ENCODE measurements around the gene SLC41A2. TPM values are rescaled to one million over a fixed set of nuclear protein-coding genes. Genes with fewer than 3 reads are reported as not detected.

The SLC41A2 gene
- total and polyA plus RNA-seq, 2 of the 13 experiments (the other 11 are each of a cell fraction or from before 2014, with no cell fraction given) = 2.3 to 12.8 TPM

DNA sequence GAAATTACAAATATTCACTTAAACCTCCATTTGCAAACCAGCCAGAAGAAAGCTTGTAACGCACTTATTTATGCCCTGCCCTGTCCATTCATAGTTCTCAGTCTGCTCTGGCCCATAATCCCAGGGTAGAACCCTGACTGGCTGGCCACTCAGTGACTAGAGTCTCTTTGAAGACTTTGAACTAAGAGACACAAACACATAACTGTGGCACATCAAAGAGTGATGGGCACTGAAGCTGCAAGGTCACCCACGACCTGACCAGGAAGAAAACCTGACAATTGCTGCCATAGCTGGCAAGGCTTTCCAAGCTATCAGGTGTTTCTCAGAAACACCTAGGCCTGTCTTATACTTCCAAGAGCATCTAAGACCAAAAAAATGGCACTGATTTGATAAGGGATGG lies 28.7 kb downstream of the SLC41A2 start (continued):
- TF ChIP-seq, protein P1, sequence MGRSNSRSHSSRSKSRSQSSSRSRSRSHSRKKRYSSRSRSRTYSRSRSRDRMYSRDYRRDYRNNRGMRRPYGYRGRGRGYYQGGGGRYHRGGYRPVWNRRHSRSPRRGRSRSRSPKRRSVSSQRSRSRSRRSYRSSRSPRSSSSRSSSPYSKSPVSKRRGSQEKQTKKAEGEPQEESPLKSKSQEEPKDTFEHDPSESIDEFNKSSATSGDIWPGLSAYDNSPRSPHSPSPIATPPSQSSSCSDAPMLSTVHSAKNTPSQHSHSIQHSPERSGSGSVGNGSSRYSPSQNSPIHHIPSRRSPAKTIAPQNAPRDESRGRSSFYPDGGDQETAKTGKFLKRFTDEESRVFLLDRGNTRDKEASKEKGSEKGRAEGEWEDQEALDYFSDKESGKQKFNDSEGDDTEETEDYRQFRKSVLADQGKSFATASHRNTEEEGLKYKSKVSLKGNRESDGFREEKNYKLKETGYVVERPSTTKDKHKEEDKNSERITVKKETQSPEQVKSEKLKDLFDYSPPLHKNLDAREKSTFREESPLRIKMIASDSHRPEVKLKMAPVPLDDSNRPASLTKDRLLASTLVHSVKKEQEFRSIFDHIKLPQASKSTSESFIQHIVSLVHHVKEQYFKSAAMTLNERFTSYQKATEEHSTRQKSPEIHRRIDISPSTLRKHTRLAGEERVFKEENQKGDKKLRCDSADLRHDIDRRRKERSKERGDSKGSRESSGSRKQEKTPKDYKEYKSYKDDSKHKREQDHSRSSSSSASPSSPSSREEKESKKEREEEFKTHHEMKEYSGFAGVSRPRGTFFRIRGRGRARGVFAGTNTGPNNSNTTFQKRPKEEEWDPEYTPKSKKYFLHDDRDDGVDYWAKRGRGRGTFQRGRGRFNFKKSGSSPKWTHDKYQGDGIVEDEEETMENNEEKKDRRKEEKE (IDR thresholded peaks at IDR 0.05) = no peak
- TF ChIP-seq, protein P2, sequence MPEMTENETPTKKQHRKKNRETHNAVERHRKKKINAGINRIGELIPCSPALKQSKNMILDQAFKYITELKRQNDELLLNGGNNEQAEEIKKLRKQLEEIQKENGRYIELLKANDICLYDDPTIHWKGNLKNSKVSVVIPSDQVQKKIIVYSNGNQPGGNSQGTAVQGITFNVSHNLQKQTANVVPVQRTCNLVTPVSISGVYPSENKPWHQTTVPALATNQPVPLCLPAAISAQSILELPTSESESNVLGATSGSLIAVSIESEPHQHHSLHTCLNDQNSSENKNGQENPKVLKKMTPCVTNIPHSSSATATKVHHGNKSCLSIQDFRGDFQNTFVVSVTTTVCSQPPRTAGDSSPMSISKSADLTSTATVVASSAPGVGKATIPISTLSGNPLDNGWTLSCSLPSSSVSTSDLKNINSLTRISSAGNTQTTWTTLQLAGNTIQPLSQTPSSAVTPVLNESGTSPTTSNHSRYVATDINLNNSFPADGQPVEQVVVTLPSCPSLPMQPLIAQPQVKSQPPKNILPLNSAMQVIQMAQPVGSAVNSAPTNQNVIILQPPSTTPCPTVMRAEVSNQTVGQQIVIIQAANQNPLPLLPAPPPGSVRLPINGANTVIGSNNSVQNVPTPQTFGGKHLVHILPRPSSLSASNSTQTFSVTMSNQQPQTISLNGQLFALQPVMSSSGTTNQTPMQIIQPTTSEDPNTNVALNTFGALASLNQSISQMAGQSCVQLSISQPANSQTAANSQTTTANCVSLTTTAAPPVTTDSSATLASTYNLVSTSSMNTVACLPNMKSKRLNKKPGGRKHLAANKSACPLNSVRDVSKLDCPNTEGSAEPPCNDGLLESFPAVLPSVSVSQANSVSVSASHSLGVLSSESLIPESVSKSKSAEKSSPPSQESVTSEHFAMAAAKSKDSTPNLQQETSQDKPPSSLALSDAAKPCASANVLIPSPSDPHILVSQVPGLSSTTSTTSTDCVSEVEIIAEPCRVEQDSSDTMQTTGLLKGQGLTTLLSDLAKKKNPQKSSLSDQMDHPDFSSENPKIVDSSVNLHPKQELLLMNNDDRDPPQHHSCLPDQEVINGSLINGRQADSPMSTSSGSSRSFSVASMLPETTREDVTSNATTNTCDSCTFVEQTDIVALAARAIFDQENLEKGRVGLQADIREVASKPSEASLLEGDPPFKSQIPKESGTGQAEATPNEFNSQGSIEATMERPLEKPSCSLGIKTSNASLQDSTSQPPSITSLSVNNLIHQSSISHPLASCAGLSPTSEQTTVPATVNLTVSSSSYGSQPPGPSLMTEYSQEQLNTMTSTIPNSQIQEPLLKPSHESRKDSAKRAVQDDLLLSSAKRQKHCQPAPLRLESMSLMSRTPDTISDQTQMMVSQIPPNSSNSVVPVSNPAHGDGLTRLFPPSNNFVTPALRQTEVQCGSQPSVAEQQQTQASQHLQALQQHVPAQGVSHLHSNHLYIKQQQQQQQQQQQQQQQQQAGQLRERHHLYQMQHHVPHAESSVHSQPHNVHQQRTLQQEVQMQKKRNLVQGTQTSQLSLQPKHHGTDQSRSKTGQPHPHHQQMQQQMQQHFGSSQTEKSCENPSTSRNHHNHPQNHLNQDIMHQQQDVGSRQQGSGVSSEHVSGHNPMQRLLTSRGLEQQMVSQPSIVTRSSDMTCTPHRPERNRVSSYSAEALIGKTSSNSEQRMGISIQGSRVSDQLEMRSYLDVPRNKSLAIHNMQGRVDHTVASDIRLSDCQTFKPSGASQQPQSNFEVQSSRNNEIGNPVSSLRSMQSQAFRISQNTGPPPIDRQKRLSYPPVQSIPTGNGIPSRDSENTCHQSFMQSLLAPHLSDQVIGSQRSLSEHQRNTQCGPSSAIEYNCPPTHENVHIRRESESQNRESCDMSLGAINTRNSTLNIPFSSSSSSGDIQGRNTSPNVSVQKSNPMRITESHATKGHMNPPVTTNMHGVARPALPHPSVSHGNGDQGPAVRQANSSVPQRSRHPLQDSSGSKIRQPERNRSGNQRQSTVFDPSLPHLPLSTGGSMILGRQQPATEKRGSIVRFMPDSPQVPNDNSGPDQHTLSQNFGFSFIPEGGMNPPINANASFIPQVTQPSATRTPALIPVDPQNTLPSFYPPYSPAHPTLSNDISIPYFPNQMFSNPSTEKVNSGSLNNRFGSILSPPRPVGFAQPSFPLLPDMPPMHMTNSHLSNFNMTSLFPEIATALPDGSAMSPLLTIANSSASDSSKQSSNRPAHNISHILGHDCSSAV (CRISPR knock-in tag; IDR thresholded peaks at IDR 0.05; ENCODE audit: borderline replicate concordance) = no peak
- no peak for TF ChIP-seq ZNF230 (CRISPR knock-in tag; IDR thresholded peaks at IDR 0.05)
- TF ChIP-seq SOX13 (IDR thresholded peaks at IDR 0.05) = no peak
- no peak for TF ChIP-seq SOX13 (CRISPR knock-in tag; conservative IDR thresholded peaks at IDR 0.05 in 1 of 2, IDR thresholded peaks at IDR 0.05 in 1 of 2)
- TF ChIP-seq, protein P3, sequence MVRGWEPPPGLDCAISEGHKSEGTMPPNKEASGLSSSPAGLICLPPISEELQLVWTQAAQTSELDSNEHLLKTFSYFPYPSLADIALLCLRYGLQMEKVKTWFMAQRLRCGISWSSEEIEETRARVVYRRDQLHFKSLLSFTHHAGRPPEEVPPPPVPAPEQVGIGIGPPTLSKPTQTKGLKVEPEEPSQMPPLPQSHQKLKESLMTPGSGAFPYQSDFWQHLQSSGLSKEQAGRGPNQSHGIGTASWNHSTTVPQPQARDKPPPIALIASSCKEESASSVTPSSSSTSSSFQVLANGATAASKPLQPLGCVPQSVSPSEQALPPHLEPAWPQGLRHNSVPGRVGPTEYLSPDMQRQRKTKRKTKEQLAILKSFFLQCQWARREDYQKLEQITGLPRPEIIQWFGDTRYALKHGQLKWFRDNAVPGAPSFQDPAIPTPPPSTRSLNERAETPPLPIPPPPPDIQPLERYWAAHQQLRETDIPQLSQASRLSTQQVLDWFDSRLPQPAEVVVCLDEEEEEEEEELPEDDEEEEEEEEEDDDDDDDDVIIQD (CRISPR knock-in tag; IDR thresholded peaks at IDR 0.05; ENCODE audit: low read depth) = peak; percentile 66; the same call in 1 of the 2 replicates
- TF ChIP-seq NR2F6 (IDR thresholded peaks at IDR 0.05) = no peak
- TF ChIP-seq NR2F6 (CRISPR knock-in tag; IDR thresholded peaks at IDR 0.05) = peak; percentile 32; the same call in 1 of the 2 replicates
- TF ChIP-seq HNF4A (CRISPR knock-in tag; IDR thresholded peaks at IDR 0.05) = peak; percentile 54
- peak; percentile 43; the same call in 1 of the 2 replicates for TF ChIP-seq BHLHE40 (IDR thresholded peaks at IDR 0.05; ENCODE audit: low read length)
- TF ChIP-seq ZNF343 (CRISPR knock-in tag; IDR thresholded peaks at IDR 0.05) = no peak
- TF ChIP-seq ZIK1 (CRISPR knock-in tag; IDR thresholded peaks at IDR 0.05; ENCODE audit: borderline replicate concordance, low read depth) = no peak
- TF ChIP-seq TEAD3 (CRISPR knock-in tag; optimal IDR thresholded peaks at IDR 0.05; ENCODE audit: borderline replicate concordance) = peak; percentile 16
- TF ChIP-seq TCF7 (IDR thresholded peaks at IDR 0.05; ENCODE audit: low read depth) = peak; percentile 77
- TF ChIP-seq, protein P4, sequence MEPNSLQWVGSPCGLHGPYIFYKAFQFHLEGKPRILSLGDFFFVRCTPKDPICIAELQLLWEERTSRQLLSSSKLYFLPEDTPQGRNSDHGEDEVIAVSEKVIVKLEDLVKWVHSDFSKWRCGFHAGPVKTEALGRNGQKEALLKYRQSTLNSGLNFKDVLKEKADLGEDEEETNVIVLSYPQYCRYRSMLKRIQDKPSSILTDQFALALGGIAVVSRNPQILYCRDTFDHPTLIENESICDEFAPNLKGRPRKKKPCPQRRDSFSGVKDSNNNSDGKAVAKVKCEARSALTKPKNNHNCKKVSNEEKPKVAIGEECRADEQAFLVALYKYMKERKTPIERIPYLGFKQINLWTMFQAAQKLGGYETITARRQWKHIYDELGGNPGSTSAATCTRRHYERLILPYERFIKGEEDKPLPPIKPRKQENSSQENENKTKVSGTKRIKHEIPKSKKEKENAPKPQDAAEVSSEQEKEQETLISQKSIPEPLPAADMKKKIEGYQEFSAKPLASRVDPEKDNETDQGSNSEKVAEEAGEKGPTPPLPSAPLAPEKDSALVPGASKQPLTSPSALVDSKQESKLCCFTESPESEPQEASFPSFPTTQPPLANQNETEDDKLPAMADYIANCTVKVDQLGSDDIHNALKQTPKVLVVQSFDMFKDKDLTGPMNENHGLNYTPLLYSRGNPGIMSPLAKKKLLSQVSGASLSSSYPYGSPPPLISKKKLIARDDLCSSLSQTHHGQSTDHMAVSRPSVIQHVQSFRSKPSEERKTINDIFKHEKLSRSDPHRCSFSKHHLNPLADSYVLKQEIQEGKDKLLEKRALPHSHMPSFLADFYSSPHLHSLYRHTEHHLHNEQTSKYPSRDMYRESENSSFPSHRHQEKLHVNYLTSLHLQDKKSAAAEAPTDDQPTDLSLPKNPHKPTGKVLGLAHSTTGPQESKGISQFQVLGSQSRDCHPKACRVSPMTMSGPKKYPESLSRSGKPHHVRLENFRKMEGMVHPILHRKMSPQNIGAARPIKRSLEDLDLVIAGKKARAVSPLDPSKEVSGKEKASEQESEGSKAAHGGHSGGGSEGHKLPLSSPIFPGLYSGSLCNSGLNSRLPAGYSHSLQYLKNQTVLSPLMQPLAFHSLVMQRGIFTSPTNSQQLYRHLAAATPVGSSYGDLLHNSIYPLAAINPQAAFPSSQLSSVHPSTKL (CRISPR knock-in tag; IDR thresholded peaks at IDR 0.05) = peak; percentile 51

Measured in HepG2 (cell line).